T-helper 17 cell (primary cell): ENCODE results near the gene TTC17. TPM values are rescaled to one million over a fixed set of nuclear protein-coding genes. Genes with fewer than 3 reads are reported as not detected.
"Not testable (repeated sequence)": the region's sequence is repeated elsewhere in the genome, so short reads cannot be mapped to it uniquely, and the experiment has no call there.

ENCODE experiments used
- ATAC-seq: fragments of 150-1000 bp; cut with Tn5 transposase; 2 replicates; pipeline ENCODE4 v1.10.0; 2021; ENCODE audit warnings: mild to moderate bottlenecking, moderate library complexity
- DNase-seq, 3 donors: peaks; one replicate each; pipeline versions ENCODE4 v3.0.0 to v3.0.0-alpha.2; 2020 to 2021
- H3K9me3 ChIP-seq: one replicate; pipeline ENCODE4 v1.7.0; 2013; ENCODE audit warnings: low read length, mild to moderate bottlenecking; ENCODE audit not compliant: control insufficient read depth, poor library complexity, severe bottlenecking
- H3K27ac Mint-ChIP-seq: one replicate; pipeline ENCODE4 v1.8.0; 2022; ENCODE audit warnings: mild to moderate bottlenecking, moderate library complexity, mixed read lengths
- H3K27me3 Mint-ChIP-seq: one replicate; pipeline ENCODE4 v1.8.0; 2022; ENCODE audit warnings: mixed read lengths
- H3K36me3 Mint-ChIP-seq: one replicate; pipeline ENCODE4 v1.8.0; 2022; ENCODE audit warnings: low read depth, mixed read lengths
- H3K4me1 Mint-ChIP-seq: one replicate; pipeline ENCODE4 v1.8.0; 2022; ENCODE audit warnings: mild to moderate bottlenecking, mixed read lengths
- H3K4me3 Mint-ChIP-seq: one replicate; pipeline ENCODE4 v1.8.0; 2022; ENCODE audit warnings: mild to moderate bottlenecking, moderate library complexity, mixed read lengths
- total RNA-seq, 4 donors: library from RNA in 2 of 4; stranded (reverse) in 2 of 4; gene quantifications; one replicate each; pipeline ENCODE4 v1.2.3 and lab custom pipeline; 2022 to 2026

The TTC17 gene
- total RNA-seq, 2 donors from 2014 or later = 95.4 to 98.0 TPM

- Mint-ChIP-seq H3K27me3 (no peaks in the 10 kb centered on the region), H3K27ac (no peak overlapping the region), H3K36me3 (peaks cover 12% of the 10 kb centered on the region), H3K4me1 (peaks cover 20% of the 10 kb centered on the region), H3K4me3 (no peak overlapping the region)
- ATAC-seq (no peak), DNase-seq (no peak)
- H3K9me3 ChIP-seq = no peaks in the 10 kb centered on the region
These were observed 38.5 kb downstream of the TTC17 start for GRCh38 chr11:43397251-43397650.

- peaks cover 3% of the 10 kb centered on the region for H3K4me1 Mint-ChIP-seq
- no peaks in the 10 kb centered on the region for H3K9me3 ChIP-seq
- H3K36me3 Mint-ChIP-seq = peaks cover 11% of the 10 kb centered on the region
- H3K4me3 Mint-ChIP-seq = no peak overlapping the region
- H3K27ac Mint-ChIP-seq = no peak overlapping the region
- no peaks in the 10 kb centered on the region for H3K27me3 Mint-ChIP-seq
- no peak for DNase-seq
- ATAC-seq = no peak
These were observed 41.4 kb downstream of the TTC17 start for GRCh38 chr11:43399983-43400630.

- Mint-ChIP-seq H3K27me3 (no peaks in the 10 kb centered on the region), H3K36me3 (peaks cover 11% of the 10 kb centered on the region), H3K27ac (no peak overlapping the region), H3K4me3 (no peak overlapping the region), H3K4me1 (peaks cover 3% of the 10 kb centered on the region)
- H3K9me3 ChIP-seq = no peaks in the 10 kb centered on the region
- ATAC-seq = no peak
- no peak for DNase-seq
These were observed 42.5 kb downstream of the TTC17 start for GRCh38 chr11:43401252-43401651.

GRCh38 chr11:43401811-43402210 lies 43.1 kb downstream of the TTC17 start:
- DNase-seq, H3K9me3 ChIP-seq, ATAC-seq, H3K27me3 Mint-ChIP-seq, H3K27ac Mint-ChIP-seq, H3K4me1 Mint-ChIP-seq, H3K4me3 Mint-ChIP-seq: not testable (repeated sequence)
- H3K36me3 Mint-ChIP-seq = peaks cover 14% of the 10 kb centered on the region

GRCh38 chr11:43403357-43404231 lies 44.9 kb downstream of the TTC17 start:
- peaks cover 12% of the 10 kb centered on the region for H3K36me3 Mint-ChIP-seq
- H3K4me1 Mint-ChIP-seq = peaks cover 2% of the 10 kb centered on the region
- ATAC-seq = no peak
- H3K4me3 Mint-ChIP-seq = no peak overlapping the region
- no peak for DNase-seq
- H3K27me3 Mint-ChIP-seq = no peaks in the 10 kb centered on the region
- H3K27ac Mint-ChIP-seq = no peak overlapping the region
- H3K9me3 ChIP-seq = no peaks in the 10 kb centered on the region

- peaks cover 12% of the 10 kb centered on the region for H3K36me3 Mint-ChIP-seq
- no peaks in the 10 kb centered on the region for H3K9me3 ChIP-seq
- no peak overlapping the region for H3K27ac Mint-ChIP-seq
- no peak overlapping the region for H3K4me3 Mint-ChIP-seq
- no peak for ATAC-seq
- peaks cover 2% of the 10 kb centered on the region for H3K4me1 Mint-ChIP-seq
- no peaks in the 10 kb centered on the region for H3K27me3 Mint-ChIP-seq
- DNase-seq = no peak
These were observed 45.7 kb downstream of the TTC17 start for GRCh38 chr11:43404406-43404805.

- Mint-ChIP-seq H3K27me3 (no peaks in the 10 kb centered on the region), H3K27ac (no peak overlapping the region), H3K4me3 (no peak overlapping the region), H3K36me3 (peaks cover 10% of the 10 kb centered on the region), H3K4me1 (peaks cover 2% of the 10 kb centered on the region)
- DNase-seq (no peak), ATAC-seq (no peak)
- H3K9me3 ChIP-seq = no peaks in the 10 kb centered on the region
These were observed 46.2 kb downstream of the TTC17 start for GRCh38 chr11:43404836-43405479.

- H3K4me1 Mint-ChIP-seq = peaks cover 4% of the 10 kb centered on the region
- no peaks in the 10 kb centered on the region for H3K27me3 Mint-ChIP-seq
- H3K36me3 Mint-ChIP-seq = peaks cover 18% of the 10 kb centered on the region
- no peak for DNase-seq
- H3K27ac Mint-ChIP-seq = no peak overlapping the region
- no peak overlapping the region for H3K4me3 Mint-ChIP-seq
- ATAC-seq = no peak
- no peaks in the 10 kb centered on the region for H3K9me3 ChIP-seq
These were observed 49.6 kb downstream of the TTC17 start for GRCh38 chr11:43408277-43408676.

GRCh38 chr11:43410394-43410793 lies 51.7 kb downstream of the TTC17 start:
- H3K9me3 ChIP-seq = no peaks in the 10 kb centered on the region
- no peaks in the 10 kb centered on the region for H3K27me3 Mint-ChIP-seq
- H3K27ac Mint-ChIP-seq = peak overlapping the region; percentile 21
- H3K4me3 Mint-ChIP-seq = no peak overlapping the region
- ATAC-seq (no peak), DNase-seq (no peak)
- H3K36me3 Mint-ChIP-seq = peaks cover 19% of the 10 kb centered on the region
- peaks cover 4% of the 10 kb centered on the region for H3K4me1 Mint-ChIP-seq

GRCh38 chr11:43418197-43418596 lies 59.5 kb downstream of the TTC17 start:
- no peak overlapping the region for H3K4me3 Mint-ChIP-seq
- H3K9me3 ChIP-seq = no peaks in the 10 kb centered on the region
- peaks cover 4% of the 10 kb centered on the region for H3K36me3 Mint-ChIP-seq
- no peak for DNase-seq
- H3K27ac Mint-ChIP-seq = no peak overlapping the region
- H3K4me1 Mint-ChIP-seq = no peaks in the 10 kb centered on the region
- ATAC-seq = no peak
- H3K27me3 Mint-ChIP-seq = no peaks in the 10 kb centered on the region

GRCh38 chr11:43419460-43419859 lies 60.7 kb downstream of the TTC17 start:
- H3K4me3 Mint-ChIP-seq = no peak overlapping the region
- no peak overlapping the region for H3K27ac Mint-ChIP-seq
- H3K27me3 Mint-ChIP-seq = no peaks in the 10 kb centered on the region
- H3K36me3 Mint-ChIP-seq = peaks cover 4% of the 10 kb centered on the region
- peak; percentile 49 for ATAC-seq
- no peaks in the 10 kb centered on the region for H3K9me3 ChIP-seq
- H3K4me1 Mint-ChIP-seq = no peaks in the 10 kb centered on the region
- no peak for DNase-seq

- Mint-ChIP-seq H3K27me3 (no peaks in the 10 kb centered on the region), H3K4me3 (no peak overlapping the region), H3K27ac (no peak overlapping the region), H3K4me1 (peaks cover 3% of the 10 kb centered on the region), H3K36me3 (peaks cover 6% of the 10 kb centered on the region)
- DNase-seq (no peak), ATAC-seq (no peak)
- no peaks in the 10 kb centered on the region for H3K9me3 ChIP-seq
These were observed 69.3 kb downstream of the TTC17 start for GRCh38 chr11:43427971-43428370.

GRCh38 chr11:43430916-43431315 lies 72.2 kb downstream of the TTC17 start:
- not testable (repeated sequence) for H3K4me3 Mint-ChIP-seq, H3K27ac Mint-ChIP-seq, H3K27me3 Mint-ChIP-seq, H3K4me1 Mint-ChIP-seq, H3K36me3 Mint-ChIP-seq, ATAC-seq, H3K9me3 ChIP-seq, DNase-seq
